B cell (primary cell): ENCODE results near the gene GATA6.

Experiments used
- CTCF ChIP-seq: fragments of 200-600 bp; IDR thresholded peaks from one replicate; pipeline ENCODE4 v1.8.0; 2022; ENCODE audit warnings: antibody characterized with exemption, mild to moderate bottlenecking
- EZH2 ChIP-seq: IDR thresholded peaks from 2 replicates; pipeline ENCODE4 v1.6.1; 2012; ENCODE audit warnings: borderline replicate concordance, low read depth, mild to moderate bottlenecking, moderate library complexity, low read length; ENCODE audit not compliant: insufficient read depth, poor library complexity, severe bottlenecking

GRCh38 chr18:22171258-22172119, 2.1 kb downstream of the GATA6 start:
- TF ChIP-seq CTCF: no peak
- no peak for TF ChIP-seq EZH2
